ENCODE results near the gene RALY.

The RALY gene

DNA sequence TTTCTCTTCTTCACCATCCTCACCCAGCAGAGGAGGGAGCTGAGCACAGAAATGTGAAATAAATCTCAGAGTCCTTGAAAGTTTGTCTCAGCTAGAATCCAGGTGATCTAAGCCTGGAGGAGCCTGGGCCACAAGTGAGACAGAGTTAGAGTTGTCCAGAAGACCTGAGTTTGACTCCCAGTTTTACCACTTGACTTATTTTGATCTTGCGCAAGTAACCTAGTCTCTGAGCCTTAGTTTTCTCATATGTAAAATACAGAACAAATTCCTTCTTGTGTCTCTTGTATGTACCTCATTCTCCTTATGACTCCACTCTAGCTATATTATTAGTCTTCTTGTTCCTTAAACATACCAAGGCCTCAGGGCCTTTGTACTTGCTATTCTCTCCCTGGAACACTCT is 36.7 kb downstream of the RALY start:
- peaks cover 32% of the 10 kb centered on the region for H3K79me2 ChIP-seq (ENCODE audit: control insufficient read depth, insufficient read depth, low read length, unreplicated experiment)
- no peaks in the 10 kb centered on the region for H3K27me3 ChIP-seq (ENCODE audit: insufficient read depth, low read length)
- H3K27ac ChIP-seq (ENCODE audit: low read depth, low read length), result no peak overlapping the region
- no peaks in the 10 kb centered on the region for H3K4me1 ChIP-seq (ENCODE audit: control insufficient read depth, insufficient read depth, low read length, unreplicated experiment)
- no peak overlapping the region for H3K4me3 ChIP-seq (ENCODE audit: low read depth, low read length)
- no peaks in the 10 kb centered on the region for H3K36me3 ChIP-seq (ENCODE audit: insufficient read depth, low read length)
- no peak overlapping the region for H2AFZ ChIP-seq (ENCODE audit: low read length, unreplicated experiment)

DNA sequence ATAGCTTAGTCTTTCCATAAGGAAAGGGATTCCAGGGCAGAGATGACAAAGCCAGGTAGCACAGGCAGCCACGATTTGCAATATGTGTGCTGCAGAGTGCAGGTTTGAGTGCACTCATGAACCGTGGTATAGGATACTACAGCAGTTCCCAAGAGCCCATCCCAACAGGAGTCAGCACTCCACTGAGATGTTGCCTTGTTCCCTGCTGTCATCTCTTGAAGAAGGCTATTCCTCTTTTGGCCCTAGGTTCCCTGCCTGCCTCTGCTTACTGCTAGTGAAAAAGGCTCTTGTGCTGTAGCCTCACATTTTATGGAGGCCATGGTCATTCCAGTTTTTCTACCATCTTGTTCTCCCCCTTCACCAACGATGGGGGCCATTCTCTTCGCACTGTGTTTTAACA is 40.2 kb downstream of the RALY start:
- Histone ChIP-seq H3K4me3 (ENCODE audit: low read depth, low read length) (no peak overlapping the region), H3K27ac (ENCODE audit: low read depth, low read length) (no peak overlapping the region), H3K36me3 (ENCODE audit: insufficient read depth, low read length) (no peaks in the 10 kb centered on the region), H3K27me3 (ENCODE audit: insufficient read depth, low read length) (no peaks in the 10 kb centered on the region), H3K79me2 (ENCODE audit: control insufficient read depth, insufficient read depth, low read length, unreplicated experiment) (peaks cover 33% of the 10 kb centered on the region), H3K4me1 (ENCODE audit: control insufficient read depth, insufficient read depth, low read length, unreplicated experiment) (no peaks in the 10 kb centered on the region), H2AFZ (ENCODE audit: low read length, unreplicated experiment) (no peak overlapping the region)

DNA sequence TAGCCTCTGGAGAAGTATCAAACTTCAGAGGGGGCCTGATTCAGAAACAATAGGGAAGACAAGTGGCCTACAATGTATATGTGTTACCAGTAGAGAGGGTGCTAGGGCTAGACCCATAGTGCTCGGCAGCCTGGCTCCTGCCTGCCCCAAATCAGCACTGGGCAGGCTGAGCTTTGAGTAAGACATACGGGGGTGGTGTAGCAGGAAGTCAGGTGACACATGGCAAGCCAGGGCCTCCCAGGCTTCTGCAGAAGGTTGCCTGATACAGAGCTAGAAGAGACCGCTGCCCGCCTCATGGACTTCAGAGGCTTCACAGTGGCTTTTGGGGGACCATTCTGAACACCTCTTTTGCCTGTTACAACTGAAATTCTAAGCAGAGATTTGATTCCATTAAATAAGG is 43.4 kb downstream of the RALY start:
- Histone ChIP-seq H3K79me2 (ENCODE audit: control insufficient read depth, insufficient read depth, low read length, unreplicated experiment) (peaks cover 35% of the 10 kb centered on the region), H3K4me3 (ENCODE audit: low read depth, low read length) (no peak overlapping the region), H3K36me3 (ENCODE audit: insufficient read depth, low read length) (no peaks in the 10 kb centered on the region), H2AFZ (ENCODE audit: low read length, unreplicated experiment) (no peak overlapping the region), H3K4me1 (ENCODE audit: control insufficient read depth, insufficient read depth, low read length, unreplicated experiment) (no peaks in the 10 kb centered on the region), H3K27ac (ENCODE audit: low read depth, low read length) (no peak overlapping the region), H3K27me3 (ENCODE audit: insufficient read depth, low read length) (no peaks in the 10 kb centered on the region)

DNA sequence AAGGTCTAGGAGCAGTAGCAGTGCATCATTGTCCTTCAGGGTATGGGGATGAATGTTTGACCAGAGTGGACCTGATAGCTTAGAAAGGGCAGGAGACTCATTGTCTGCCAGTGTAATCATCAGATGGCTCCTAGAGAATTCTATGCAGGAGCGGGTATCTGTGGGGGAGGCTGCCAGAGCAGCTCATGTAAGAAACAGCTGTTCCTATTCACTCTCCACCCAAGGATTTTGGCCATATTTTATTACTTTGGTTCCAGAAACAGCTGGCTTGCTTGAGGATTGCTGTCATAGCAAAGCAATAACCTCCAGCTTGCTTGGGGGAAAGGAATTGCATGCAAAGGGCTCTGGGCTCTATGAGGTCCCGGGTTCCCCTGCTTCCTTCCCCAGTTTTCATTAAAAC is 44.1 kb downstream of the RALY start:
- no peaks in the 10 kb centered on the region for H3K27me3 ChIP-seq (ENCODE audit: insufficient read depth, low read length)
- H3K79me2 ChIP-seq (ENCODE audit: control insufficient read depth, insufficient read depth, low read length, unreplicated experiment), result peaks cover 40% of the 10 kb centered on the region
- no peak overlapping the region for H3K27ac ChIP-seq (ENCODE audit: low read depth, low read length)
- no peak overlapping the region for H3K4me3 ChIP-seq (ENCODE audit: low read depth, low read length)
- H2AFZ ChIP-seq (ENCODE audit: low read length, unreplicated experiment), result no peak overlapping the region
- H3K4me1 ChIP-seq (ENCODE audit: control insufficient read depth, insufficient read depth, low read length, unreplicated experiment), result no peaks in the 10 kb centered on the region
- H3K36me3 ChIP-seq (ENCODE audit: insufficient read depth, low read length), result no peaks in the 10 kb centered on the region

DNA sequence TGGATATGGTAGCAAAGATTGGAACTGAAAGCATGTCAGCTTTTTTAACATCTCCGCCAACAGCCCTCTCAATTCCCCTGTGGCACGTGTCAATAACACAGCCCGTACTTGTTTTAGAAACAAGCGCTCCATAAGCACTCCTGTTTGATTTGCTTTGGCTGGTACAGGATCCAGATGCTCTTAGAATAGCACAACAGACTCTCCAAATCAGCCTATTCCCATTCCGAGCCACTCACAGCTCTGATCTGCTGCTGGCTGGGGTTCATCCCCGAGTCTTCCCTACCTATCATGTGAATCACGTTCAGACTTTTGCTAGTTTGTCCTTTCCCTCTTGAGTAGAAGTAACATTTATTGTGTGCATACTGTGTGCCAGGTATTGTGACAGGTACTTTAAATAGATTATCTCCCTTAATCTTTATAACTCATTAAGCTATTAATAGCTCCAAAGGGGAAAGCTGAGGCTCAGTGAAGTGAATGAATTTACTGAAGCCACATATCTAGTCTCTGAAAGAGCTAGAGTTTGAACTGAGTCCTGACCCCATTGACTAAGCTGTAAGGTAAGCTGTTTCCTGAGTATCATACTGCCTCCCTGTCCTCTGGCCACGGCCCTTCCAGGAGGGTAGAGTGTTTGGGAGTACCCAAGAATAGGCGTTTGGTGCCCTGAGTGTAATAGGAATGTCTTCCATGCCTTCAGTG is 46.7 kb downstream of the RALY start:
- no peak overlapping the region for H3K4me3 ChIP-seq (ENCODE audit: low read depth, low read length)
- no peaks in the 10 kb centered on the region for H3K27me3 ChIP-seq (ENCODE audit: insufficient read depth, low read length)
- H3K4me1 ChIP-seq (ENCODE audit: control insufficient read depth, insufficient read depth, low read length, unreplicated experiment), result peaks cover 3% of the 10 kb centered on the region
- peaks cover 52% of the 10 kb centered on the region for H3K79me2 ChIP-seq (ENCODE audit: control insufficient read depth, insufficient read depth, low read length, unreplicated experiment)
- H3K27ac ChIP-seq (ENCODE audit: low read depth, low read length), result no peak overlapping the region
- H3K36me3 ChIP-seq (ENCODE audit: insufficient read depth, low read length), result no peaks in the 10 kb centered on the region
- no peak overlapping the region for H2AFZ ChIP-seq (ENCODE audit: low read length, unreplicated experiment)

DNA sequence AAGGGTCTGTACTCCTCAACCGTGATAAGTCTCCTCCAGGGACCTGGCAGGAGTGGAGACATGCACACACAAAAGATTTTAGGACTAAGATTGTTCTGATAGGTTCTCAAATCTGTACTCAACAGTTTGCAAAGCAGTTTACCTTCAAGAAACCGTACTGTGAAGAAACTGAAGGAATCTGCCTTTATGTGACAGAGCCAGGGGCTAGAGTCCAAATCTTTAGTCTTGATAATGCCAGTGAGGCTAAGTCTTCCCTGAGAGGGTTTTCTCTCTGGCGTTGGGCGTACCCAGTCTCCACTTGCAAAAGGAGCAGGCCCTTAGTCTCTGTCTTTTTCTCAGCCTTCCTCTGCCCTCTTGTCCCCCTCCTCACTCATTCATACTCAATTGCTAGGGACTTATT is 47.5 kb downstream of the RALY start:
- Histone ChIP-seq H3K4me3 (ENCODE audit: low read depth, low read length) (no peak overlapping the region), H3K4me1 (ENCODE audit: control insufficient read depth, insufficient read depth, low read length, unreplicated experiment) (peaks cover 3% of the 10 kb centered on the region), H3K79me2 (ENCODE audit: control insufficient read depth, insufficient read depth, low read length, unreplicated experiment) (peaks cover 49% of the 10 kb centered on the region), H2AFZ (ENCODE audit: low read length, unreplicated experiment) (no peak overlapping the region), H3K27me3 (ENCODE audit: insufficient read depth, low read length) (no peaks in the 10 kb centered on the region), H3K27ac (ENCODE audit: low read depth, low read length) (no peak overlapping the region), H3K36me3 (ENCODE audit: insufficient read depth, low read length) (no peaks in the 10 kb centered on the region)

DNA sequence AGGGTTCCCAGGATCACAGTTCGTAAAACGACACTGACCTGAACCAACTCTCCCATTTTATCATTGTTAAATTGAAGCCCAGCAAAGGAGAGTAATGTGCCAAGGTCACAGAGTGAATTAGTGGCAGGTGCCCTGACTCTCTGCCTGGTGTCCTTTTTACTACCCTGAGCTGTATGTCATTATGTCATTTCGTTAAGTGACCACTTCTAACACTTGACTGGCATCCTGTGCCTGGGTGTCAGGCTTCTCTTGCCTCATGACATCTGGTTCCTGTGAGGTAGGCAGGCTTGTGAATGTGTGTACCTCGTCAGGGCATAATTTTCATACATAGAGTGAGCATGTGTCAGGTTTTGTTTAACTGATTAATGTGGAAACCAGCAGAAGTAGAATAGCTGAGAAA is 48.6 kb downstream of the RALY start:
- no peak overlapping the region for H3K27ac ChIP-seq (ENCODE audit: low read depth, low read length)
- no peak overlapping the region for H2AFZ ChIP-seq (ENCODE audit: low read length, unreplicated experiment)
- H3K27me3 ChIP-seq (ENCODE audit: insufficient read depth, low read length), result no peaks in the 10 kb centered on the region
- H3K79me2 ChIP-seq (ENCODE audit: control insufficient read depth, insufficient read depth, low read length, unreplicated experiment), result peaks cover 40% of the 10 kb centered on the region
- no peaks in the 10 kb centered on the region for H3K36me3 ChIP-seq (ENCODE audit: insufficient read depth, low read length)
- H3K4me1 ChIP-seq (ENCODE audit: control insufficient read depth, insufficient read depth, low read length, unreplicated experiment), result peaks cover 3% of the 10 kb centered on the region
- H3K4me3 ChIP-seq (ENCODE audit: low read depth, low read length), result no peak overlapping the region

DNA sequence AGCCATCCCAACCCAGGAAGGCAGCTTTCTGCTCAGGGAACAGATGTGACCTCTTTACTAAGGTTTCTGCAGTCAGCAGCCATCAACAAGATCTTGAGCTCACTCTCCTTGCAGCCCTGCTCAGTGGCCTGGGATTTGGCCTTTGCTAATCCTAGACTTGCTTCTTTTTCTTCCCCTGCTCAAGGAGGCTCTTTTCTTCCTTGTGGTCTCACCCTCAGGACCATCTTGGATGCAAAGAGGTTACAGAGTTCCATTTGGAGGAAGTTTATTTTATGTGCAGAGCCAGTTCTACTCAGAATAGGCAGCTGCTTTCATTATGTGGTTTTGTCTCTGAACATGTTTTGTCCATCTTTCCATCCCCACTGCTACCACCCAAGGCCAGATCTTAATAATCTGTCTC is 49.3 kb downstream of the RALY start:
- Histone ChIP-seq H3K79me2 (ENCODE audit: control insufficient read depth, insufficient read depth, low read length, unreplicated experiment) (peaks cover 34% of the 10 kb centered on the region), H3K27me3 (ENCODE audit: insufficient read depth, low read length) (no peaks in the 10 kb centered on the region), H3K36me3 (ENCODE audit: insufficient read depth, low read length) (no peaks in the 10 kb centered on the region), H3K27ac (ENCODE audit: low read depth, low read length) (no peak overlapping the region), H3K4me1 (ENCODE audit: control insufficient read depth, insufficient read depth, low read length, unreplicated experiment) (peaks cover 3% of the 10 kb centered on the region), H2AFZ (ENCODE audit: low read length, unreplicated experiment) (no peak overlapping the region), H3K4me3 (ENCODE audit: low read depth, low read length) (no peak overlapping the region)

DNA sequence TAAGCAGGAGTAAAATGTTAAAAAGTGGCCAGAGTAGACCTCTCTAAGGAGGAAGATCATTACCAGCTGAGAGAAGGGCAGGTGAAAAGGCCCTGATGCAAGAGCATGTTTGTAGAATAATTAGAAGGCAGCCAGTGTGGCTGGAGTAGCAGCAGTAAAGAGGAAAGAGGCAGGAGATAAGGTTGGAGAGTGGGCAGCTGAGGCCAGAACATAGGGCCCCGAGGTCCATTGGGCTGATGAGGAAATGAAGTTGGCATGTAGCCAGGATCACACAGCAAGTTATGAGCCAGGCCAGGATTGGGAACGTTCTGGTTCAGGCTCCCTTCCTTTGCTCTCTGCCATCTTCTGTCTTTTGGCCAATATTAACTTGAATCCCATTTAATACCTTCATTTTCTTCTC is 51.6 kb downstream of the RALY start:
- no peaks in the 10 kb centered on the region for H3K27me3 ChIP-seq (ENCODE audit: insufficient read depth, low read length)
- H3K79me2 ChIP-seq (ENCODE audit: control insufficient read depth, insufficient read depth, low read length, unreplicated experiment), result peaks cover 31% of the 10 kb centered on the region
- H3K4me1 ChIP-seq (ENCODE audit: control insufficient read depth, insufficient read depth, low read length, unreplicated experiment), result peaks cover 3% of the 10 kb centered on the region
- no peak overlapping the region for H3K27ac ChIP-seq (ENCODE audit: low read depth, low read length)
- no peaks in the 10 kb centered on the region for H3K36me3 ChIP-seq (ENCODE audit: insufficient read depth, low read length)
- no peak overlapping the region for H3K4me3 ChIP-seq (ENCODE audit: low read depth, low read length)
- H2AFZ ChIP-seq (ENCODE audit: low read length, unreplicated experiment), result no peak overlapping the region

DNA sequence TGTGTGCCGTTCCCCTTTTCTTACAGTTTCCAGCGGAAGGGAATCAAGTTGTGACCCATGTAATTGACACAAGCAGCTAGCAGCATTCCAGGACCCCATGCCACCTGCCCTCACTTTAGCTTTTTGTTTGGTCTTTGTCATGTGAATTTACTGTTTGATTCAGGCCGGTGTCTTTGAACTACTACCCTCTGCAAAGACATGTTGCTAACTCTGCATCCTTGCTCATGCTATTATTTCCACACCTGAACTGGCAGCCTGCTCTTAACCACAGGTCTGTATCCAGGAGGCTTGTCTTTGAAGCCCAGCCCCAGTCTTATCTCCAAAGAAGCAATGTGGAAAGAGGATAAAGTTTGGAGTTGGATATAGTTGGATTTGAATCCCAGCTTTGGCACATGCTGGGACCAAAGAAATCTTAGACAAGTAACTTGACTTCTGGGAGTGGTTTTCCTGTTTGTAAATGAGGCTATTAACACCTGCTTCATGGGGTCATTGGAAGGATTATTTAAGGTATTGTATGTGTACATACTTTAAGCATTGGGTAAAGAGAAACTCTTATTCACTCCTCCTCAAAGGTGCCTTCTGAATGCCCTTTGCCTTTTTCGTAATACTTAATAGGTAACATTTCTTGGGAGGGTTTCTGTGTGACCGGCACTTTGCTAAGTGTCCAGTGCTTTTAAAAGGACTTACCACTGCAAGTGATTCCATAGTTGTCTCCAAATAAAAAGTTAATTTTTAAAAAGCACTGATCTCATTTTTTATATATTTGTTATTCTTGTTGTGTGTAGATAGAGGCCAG is 52.4 kb downstream of the RALY start:
- H3K27me3 ChIP-seq (ENCODE audit: insufficient read depth, low read length), result no peaks in the 10 kb centered on the region
- peaks cover 3% of the 10 kb centered on the region for H3K4me1 ChIP-seq (ENCODE audit: control insufficient read depth, insufficient read depth, low read length, unreplicated experiment)
- H3K27ac ChIP-seq (ENCODE audit: low read depth, low read length), result no peak overlapping the region
- no peak overlapping the region for H2AFZ ChIP-seq (ENCODE audit: low read length, unreplicated experiment)
- peaks cover 35% of the 10 kb centered on the region for H3K79me2 ChIP-seq (ENCODE audit: control insufficient read depth, insufficient read depth, low read length, unreplicated experiment)
- H3K36me3 ChIP-seq (ENCODE audit: insufficient read depth, low read length), result no peaks in the 10 kb centered on the region
- no peak overlapping the region for H3K4me3 ChIP-seq (ENCODE audit: low read depth, low read length)

All from ACC112 (cell line).